GM12878 (cell line): ENCODE data around the gene OTUD4. TPM values are rescaled to one million over a fixed set of nuclear protein-coding genes. Genes with fewer than 3 reads are reported as not detected.

ENCODE experiments used
- ATAC-seq: fragments of 200-7000 bp; cut with Tn5 transposase; 3 replicates; pipeline ENCODE4 v1.9.1; 2020; ENCODE audit warnings: mild to moderate bottlenecking, moderate library complexity
- BruUV-seq: library from RNA; stranded (reverse); fragments of 400-500 nt; replicated peaks from 2 replicates; lab custom pipeline; 2021; lab: Mats Ljungman, UMichigan
- CTCF ChIA-PET: fragments of 300-600 bp; sonication (Branson Sonifier 250); formaldehyde crosslinking; extraction: SDS; loops from one replicate; lab custom pipeline; 2021; ENCODE audit warnings: inconsistent platforms; lab: Yijun Ruan, JAX
- POLR2A ChIA-PET: fragments of 350-600 bp; formaldehyde crosslinking; extraction: SDS; loops from one replicate; lab custom pipeline; 2021; ENCODE audit warnings: inconsistent platforms; lab: Charles Lee
- RAD21 ChIA-PET: fragments of 300-600 bp; sonication (Branson Sonifier 250); formaldehyde crosslinking; loops from one replicate; lab custom pipeline; 2023; ENCODE audit warnings: antibody characterized with exemption; ENCODE audit not compliant: unreplicated experiment; lab: Charles Lee
- SMC1A ChIA-PET: fragments of 300-600 bp; sonication (Branson Sonifier 250); formaldehyde crosslinking; loops from one replicate; lab custom pipeline; 2023; ENCODE audit not compliant: unreplicated experiment, uncharacterized antibody; lab: Charles Lee
- DNase-seq: peaks from one replicate; pipeline ENCODE4 v3.0.0-alpha.2; 2011; ENCODE audit warnings: low read depth, low spot score
- FAIRE-seq: peaks from 3 replicates; lab custom pipeline; 2011; peaks lifted over from hg19 to GRCh38; lab: Jason Lieb, UNC
- H2AFZ ChIP-seq: 2 replicates; pipeline ENCODE4 v1.6.0; 2011; ENCODE audit warnings: low read depth, low read length, control low read depth; ENCODE audit not compliant: control insufficient read depth
- H3K27ac ChIP-seq: 2 replicates; pipeline ENCODE4 v1.5.1; 2011; ENCODE audit warnings: control low read depth; ENCODE audit not compliant: control insufficient read depth, insufficient read depth
- H3K27me3 ChIP-seq, 2 experiments: replicated peaks in 1 of 2; 2 replicates each; pipeline versions ENCODE4 v1.6.0 to v1.6.1; 2011; ENCODE audit warnings: low read length in 1 of 2; ENCODE audit not compliant: control insufficient read depth in 2 of 2, insufficient read depth in 2 of 2
- H3K36me3 ChIP-seq, 2 experiments: 2 replicates each; pipeline ENCODE4 v1.5.1; 2011; ENCODE audit warnings: low read length in 1 of 2; ENCODE audit not compliant: control insufficient read depth in 2 of 2, insufficient read depth in 2 of 2
- H3K4me1 ChIP-seq: 2 replicates; pipeline ENCODE4 v1.6.1; 2011; ENCODE audit warnings: mild to moderate bottlenecking, low read length, moderate library complexity, mixed read lengths; ENCODE audit not compliant: control insufficient read depth, insufficient read depth
- H3K4me2 ChIP-seq: 2 replicates; pipeline ENCODE4 v1.6.0; 2011; ENCODE audit warnings: control low read depth; ENCODE audit not compliant: control insufficient read depth, insufficient read depth
- H3K4me3 ChIP-seq: fragments of 200-600 bp; sonication (generic); 2 replicates; pipeline ENCODE4 v1.5.1; 2016
- H3K79me2 ChIP-seq: 2 replicates; pipeline ENCODE4 v1.6.0; 2011; ENCODE audit warnings: low read length; ENCODE audit not compliant: control insufficient read depth, insufficient read depth
- H3K9ac ChIP-seq: 2 replicates; pipeline ENCODE4 v1.8.0; 2011; ENCODE audit warnings: low read length, control low read depth, mixed read lengths; ENCODE audit not compliant: control insufficient read depth, insufficient read depth
- H3K9me3 ChIP-seq: replicated peaks from 3 replicates; pipeline ENCODE4 v1.5.1; 2011; ENCODE audit warnings: mild to moderate bottlenecking, low read length; ENCODE audit not compliant: control insufficient read depth, insufficient read depth
- H4K20me1 ChIP-seq: 2 replicates; pipeline ENCODE4 v1.6.0; 2011; ENCODE audit not compliant: control insufficient read depth, insufficient read depth
- BCL3 ChIP-seq: IDR thresholded peaks from 2 replicates; pipeline ENCODE4 v1.6.1; 2011; ENCODE audit warnings: borderline replicate concordance, low read depth, mild to moderate bottlenecking, moderate library complexity, low read length; ENCODE audit not compliant: insufficient read depth, poor library complexity, severe bottlenecking
- ETV6 ChIP-seq, 2 experiments: fragments of 450-650 bp in 1 of 2; IDR thresholded peaks in 1 of 2; conservative IDR thresholded peaks in 1 of 2; 2 replicates each; pipeline ENCODE4 v1.6.1; 2014; ENCODE audit warnings: antibody characterized with exemption in 1 of 2, borderline replicate concordance in 1 of 2, low read depth in 1 of 2, mild to moderate bottlenecking in 1 of 2, moderate library complexity in 1 of 2
- MLLT1 ChIP-seq: fragments of 450-650 bp; IDR thresholded peaks from 2 replicates; pipeline ENCODE4 v1.6.1; 2016; ENCODE audit warnings: mild to moderate bottlenecking
- PRDM15 ChIP-seq: fragments of 450-650 bp; formaldehyde crosslinking; IDR thresholded peaks from 2 replicates; pipeline ENCODE4 v1.4.0; 2020; ENCODE audit warnings: mild to moderate bottlenecking, moderate library complexity
- SREBF2 ChIP-seq: IDR thresholded peaks from 2 replicates; pipeline ENCODE4 v1.6.1; 2012; ENCODE audit warnings: mild to moderate bottlenecking, low read length
- SRF ChIP-seq, 2 experiments: IDR thresholded peaks; 2 replicates each; pipeline ENCODE4 v1.6.1; 2011; ENCODE audit warnings: low read depth in 2 of 2, low read length in 2 of 2, mild to moderate bottlenecking in 1 of 2, moderate library complexity in 1 of 2
- TAF1 ChIP-seq: IDR thresholded peaks from 2 replicates; pipeline ENCODE4 v1.6.1; 2011; ENCODE audit warnings: mild to moderate bottlenecking, low read depth, low read length, borderline replicate concordance
- ZNF207 ChIP-seq: fragments of 450-650 bp; IDR thresholded peaks from 2 replicates; pipeline ENCODE4 v1.6.1; 2014; ENCODE audit warnings: antibody characterized with exemption, mild to moderate bottlenecking, borderline replicate concordance
- WGBS: methylation state at CpG from one replicate; pipeline ENCODE4 v1.1.6; 2016; ENCODE audit warnings: low lambda C conversion rate; ENCODE audit not compliant: insufficient replicate concordance, insufficient coverage; ENCODE audit errors: missing lambda C conversion rate; 5-methylcytosine and 5-hydroxymethylcytosine counted together
- in situ Hi-C: fragments of 300-500 bp; cut with MboI; formaldehyde crosslinking; loops from 9 replicates; pipeline ENCODE4 v1.14.3; 2018; ENCODE audit warnings: mixed read lengths
- intact Hi-C: fragments of 100-400 bp; cut with micrococcal nuclease; formaldehyde crosslinking; loops from one replicate; pipeline ENCODE4 v1.14.2; 2022; ENCODE audit not compliant: unreplicated experiment
- polyA plus RNA-seq, 11 experiments: library from polyadenylated mRNA; depleted of rRNA in 4 of 11; unstranded in 6 of 11; stranded (reverse) in 5 of 11; fragments of >200 nt; fragmentation: Nextera tagmentation in 4 of 11; fragmentation: Illumina TruSeq in 1 of 11; extraction: Ambion mirVana in 4 of 11; extraction: Trizol in 1 of 11; gene quantifications; 1 replicate in 1 of 11; 2 replicates in 10 of 11; pipeline versions ENCODE4 v1.2.1 to v1.2.3, GENCODE V29; 2011 to 2016; ENCODE audit warnings: inconsistent platforms in 2 of 11, missing spikeins in 2 of 11, low read depth in 1 of 11
- total RNA-seq, 4 experiments: library from RNA; depleted of rRNA in 3 of 4; stranded (reverse); fragments of >200 nt in 3 of 4; fragmentation: Illumina TruSeq in 1 of 4; extraction: Trizol in 1 of 4; gene quantifications; 2 replicates each; pipeline versions ENCODE4 v1.2.1 to v1.2.3, GENCODE V29; 2013 to 2021

The OTUD4 gene
- total and polyA plus RNA-seq, 10 of the 15 experiments (the other 5 are each of a cell fraction or from before 2014, with no cell fraction given), result 2.2 to 26.3 (median 14.2) TPM

GRCh38 chr4:145195167-145195952 lies 15.0 kb upstream of the OTUD4 start (continued):
- TF ChIP-seq ZNF207 (no peak), PRDM15 (CRISPR knock-in tag) (no peak), MLLT1 (no peak)

- Histone ChIP-seq H3K4me1 (peaks cover 25% of the 10 kb centered on the region), H3K79me2 (no peaks in the 10 kb centered on the region), H3K4me2 (no peak overlapping the region), H3K27ac (no peak overlapping the region), H4K20me1 (no peaks in the 10 kb centered on the region), H3K9me3 (no peaks in the 10 kb centered on the region), H3K9ac (no peak overlapping the region), H3K4me3 (no peak overlapping the region), H2AFZ (no peak overlapping the region), H3K27me3 (no peaks in the 10 kb centered on the region), H3K36me3 (no peaks in the 10 kb centered on the region)
- in situ Hi-C loops (no loop called here), intact Hi-C loops (loop anchor here (10.0 kb wide), 1 partner anchor 1085 kb away; no protein-coding TSS in a partner anchor)
- DNase-seq (no peak), FAIRE-seq (no peak), ATAC-seq (no peak)
- 69% methylated on average over 3 of the region's 3 CpGs for WGBS
- POLR2A ChIA-PET, result interaction anchor here (1.6 to 3.6 kb wide), 2 partner anchors 9 to 12 kb away, joined by 4 to 16 read pairs; partner anchors contain the start of gene OTUD4
- RAD21 ChIA-PET, result interaction anchor here (1.3 kb wide), 1 partner anchor 11 kb away, joined by 3 read pairs; no protein-coding TSS in a partner anchor
- TF ChIP-seq BCL3, result no peak
- TF ChIP-seq SRF (IDR thresholded peaks at IDR 0.05; ENCODE audit: low read depth in 2 of 2, low read length in 2 of 2), result no peak
- TF ChIP-seq ETV6 (conservative IDR thresholded peaks at IDR 0.05 in 1 of 2, IDR thresholded peaks at IDR 0.05 in 1 of 2; ENCODE audit: borderline replicate concordance in 1 of 2, low read depth in 1 of 2), result no peak
- TF ChIP-seq SREBF2, result no peak
- TF ChIP-seq TAF1, result no peak
- CTCF ChIA-PET, result no interaction called here
- no TSS peak for BruUV-seq
- SMC1A ChIA-PET, result no interaction called here
Measured at GRCh38 chr4:145189981-145190380, 9.6 kb upstream of the OTUD4 start.
